ENCODE measurements around the gene KRTAP13-2. TPM values are rescaled to one million over a fixed set of nuclear protein-coding genes. Genes with fewer than 3 reads are reported as not detected.

KRTAP13-2 gene
- total and polyA plus RNA-seq, 2 of the 4 experiments (the other 2 are of a cell fraction): not detected

DNA sequence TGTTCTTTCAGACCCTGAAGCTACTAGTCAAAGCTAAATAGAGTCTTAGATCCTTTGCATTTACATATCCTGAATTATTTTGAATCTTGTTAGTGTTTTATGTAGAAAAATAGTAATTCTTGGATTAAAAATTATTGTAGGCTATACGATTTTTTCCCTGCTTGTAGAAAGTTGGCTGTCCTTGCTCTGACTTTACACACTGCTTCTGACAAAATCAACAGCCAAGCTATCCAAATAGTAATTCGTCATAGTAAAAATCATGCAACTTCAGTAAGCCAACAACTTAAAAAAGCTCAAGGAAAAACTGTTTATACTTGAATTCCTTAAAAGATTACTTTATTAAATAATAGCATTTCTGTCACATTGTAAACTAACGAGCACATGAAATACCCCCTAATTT is 16.2 kb downstream of the KRTAP13-2 start:
- no peak overlapping the region for H3K18ac ChIP-seq (ENCODE audit: low read depth, low read length)
- no peak overlapping the region for H3K4ac ChIP-seq (ENCODE audit: low read depth, low read length)
- no peak overlapping the region for H2BK5ac ChIP-seq (ENCODE audit: low read depth, low read length, poor library complexity, severe bottlenecking)
- TF ChIP-seq MAFK (IDR thresholded peaks at IDR 0.05; ENCODE audit: low read depth, low read length): no peak
- TF ChIP-seq POLR2A (IDR thresholded peaks at IDR 0.05; ENCODE audit: low read depth, low read length): no peak
- TF ChIP-seq RFX5 (IDR thresholded peaks at IDR 0.05; ENCODE audit: low read depth, low read length): no peak
- TF ChIP-seq MXI1 (IDR thresholded peaks at IDR 0.05; ENCODE audit: borderline replicate concordance, low read depth, low read length): no peak
- no peak for TF ChIP-seq SMC3 (IDR thresholded peaks at IDR 0.05; ENCODE audit: low read depth, low read length)
- no peak for TF ChIP-seq NFE2L2 (IDR thresholded peaks at IDR 0.05; ENCODE audit: low read depth, low read length)
- no peak for TF ChIP-seq ELK1 (IDR thresholded peaks at IDR 0.05; ENCODE audit: borderline replicate concordance, low read depth, low read length)
- no peak for TF ChIP-seq BHLHE40 (IDR thresholded peaks at IDR 0.05; ENCODE audit: low read depth, low read length)
- TF ChIP-seq RCOR1 (IDR thresholded peaks at IDR 0.05; ENCODE audit: insufficient replicate concordance, low read length): no peak
- no peak for TF ChIP-seq CTCF (conservative IDR thresholded peaks at IDR 0.05; ENCODE audit: low read depth, low read length)
- H4K5ac ChIP-seq (ENCODE audit: low read depth, low read length): no peak overlapping the region
- H3K27me3 ChIP-seq (ENCODE audit: control insufficient read depth, insufficient read depth, low read length): no peaks in the 10 kb centered on the region
- H3K9ac ChIP-seq (ENCODE audit: low read depth, low read length): no peak overlapping the region
- no peak overlapping the region for H3K4me3 ChIP-seq (ENCODE audit: insufficient read depth, low read depth, low read length)
- POLR2A ChIA-PET (ENCODE audit: unreplicated experiment): no interaction called here
- H3K79me1 ChIP-seq (ENCODE audit: low read depth in 1 of 2, low read length in 2 of 2): no peaks in the 10 kb centered on the region
- H2BK20ac ChIP-seq (ENCODE audit: low read depth, low read length): no peak overlapping the region
- no peaks in the 10 kb centered on the region for H3K4me1 ChIP-seq (ENCODE audit: control insufficient read depth, insufficient read depth, low read length)
- in situ Hi-C loops (cut with MboI; ENCODE audit: low sequenced_read_pairs): no loop called here
- H3K36me3 ChIP-seq (ENCODE audit: control insufficient read depth, insufficient read depth, low read length): no peaks in the 10 kb centered on the region
- no peak overlapping the region for H3K14ac ChIP-seq (replicated peaks; ENCODE audit: low read depth, low read length)
- DNase-seq (no peak), ATAC-seq (ENCODE audit: low read depth) (no peak)
- no peak overlapping the region for H3K27ac ChIP-seq (ENCODE audit: insufficient read depth, low read length)
- peaks cover 8% of the 10 kb centered on the region for H3K9me3 ChIP-seq (ENCODE audit: control insufficient read depth, insufficient read depth, low read length)
- H2AK5ac ChIP-seq (ENCODE audit: low read depth, low read length): no peak overlapping the region
- no peak overlapping the region for H4K91ac ChIP-seq (ENCODE audit: insufficient read depth, low read depth, low read length)
- no peak overlapping the region for H3K56ac ChIP-seq (ENCODE audit: extremely low read depth, insufficient read depth, low read length)
- H2AK9ac ChIP-seq (replicated peaks; ENCODE audit: low read depth, low read length, poor library complexity): no peak overlapping the region
- intact Hi-C loops (cut with micrococcal nuclease): no loop called here
- no peak overlapping the region for H2AFZ ChIP-seq (replicated peaks; ENCODE audit: low read length, poor library complexity)
- BruUV-seq (replicated peaks): no TSS peak
- H2BK15ac ChIP-seq (ENCODE audit: low read depth, low read length): no peak overlapping the region
- no peaks in the 10 kb centered on the region for H3K9me1 ChIP-seq (ENCODE audit: insufficient read depth, low read length)
- H4K8ac ChIP-seq (ENCODE audit: low read depth in 2 of 2, low read length in 2 of 2): no peak overlapping the region
- dilution Hi-C loops (cut with HindIII; ENCODE audit: low sequenced_read_pairs, unreplicated experiment): no loop called here
- no peak overlapping the region for H3K23ac ChIP-seq (ENCODE audit: low read depth, low read length)
- no peak overlapping the region for H3K4me2 ChIP-seq (ENCODE audit: low read depth, low read length)
- CTCF ChIA-PET: no interaction called here
- no CpG with 5 or more reads among the region's 3 CpGs for WGBS, 2 experiments (ENCODE audit: extremely low coverage in 2 of 2, insufficient read length in 1 of 2)
- no peaks in the 10 kb centered on the region for H4K20me1 ChIP-seq (ENCODE audit: insufficient read depth, low read length)
- no peak overlapping the region for H2BK120ac ChIP-seq (ENCODE audit: low read depth, low read length)

Data from IMR-90 (cell line).